ENCODE data around the gene MAD1L1. TPM values are rescaled to one million over a fixed set of nuclear protein-coding genes. Genes with fewer than 3 reads are reported as not detected.

The MAD1L1 gene
- total and polyA plus RNA-seq, 2 of the 8 experiments (the other 6 are each of a cell fraction or from before 2014, with no cell fraction given) = 40.4 to 44.6 TPM

- 85% methylated on average over 8 of the region's 8 CpGs; no CpG with 5 or more reads in 1 of the 2 experiments for WGBS, 2 experiments (ENCODE audit: extremely low coverage in 1 of 2, insufficient coverage in 1 of 2, insufficient read length in 1 of 2, insufficient replicate concordance in 2 of 2, low coverage in 1 of 2, low lambda C conversion rate in 2 of 2, missing lambda C conversion rate in 1 of 2)
- H3K4me1 ChIP-seq (replicated peaks in 1 of 4; ENCODE audit: control insufficient read depth in 3 of 4, insufficient read depth in 4 of 4, low read length in 3 of 4) = no peaks in the 10 kb centered on the region
- no peak overlapping the region for H3K4me3 ChIP-seq (ENCODE audit: extremely low read depth in 1 of 4, insufficient read depth in 2 of 4, low read depth in 3 of 4, low read length in 4 of 4)
- H3K27me3 ChIP-seq (replicated peaks in 1 of 4; ENCODE audit: control insufficient read depth in 3 of 4, extremely low read depth in 1 of 4, insufficient read depth in 3 of 4, low read length in 3 of 4) = no peaks in the 10 kb centered on the region
- FAIRE-seq = no peak
- no peak overlapping the region for H2AK5ac ChIP-seq (ENCODE audit: low read depth, low read length)
- H2BK12ac ChIP-seq (ENCODE audit: low read depth, low read length) = no peak overlapping the region
- no peak overlapping the region for H3K23ac ChIP-seq (ENCODE audit: insufficient read length)
- no peak overlapping the region for H4K8ac ChIP-seq (ENCODE audit: extremely low read depth, insufficient read depth, low read length)
- no peak overlapping the region for H2BK5ac ChIP-seq (ENCODE audit: low read depth, low read length)
- H3K4me2 ChIP-seq (ENCODE audit: insufficient read depth in 1 of 2, low read depth in 2 of 2, low read length in 2 of 2) = no peak overlapping the region
- no peak overlapping the region for H3K9ac ChIP-seq (replicated peaks in 1 of 4; ENCODE audit: extremely low read depth in 1 of 4, low read depth in 3 of 4, low read length in 3 of 4)
- H2AFZ ChIP-seq (ENCODE audit: low read length) = no peak overlapping the region
- no peak for TF ChIP-seq YY1 (IDR thresholded peaks at IDR 0.05; ENCODE audit: low read depth, low read length)
- TF ChIP-seq KDM5A (IDR thresholded peaks at IDR 0.05; ENCODE audit: low read length) = no peak
- TF ChIP-seq NRF1 (IDR thresholded peaks at IDR 0.05; ENCODE audit: low read depth, low read length) = no peak
- POLR2A ChIA-PET (ENCODE audit: partially characterized antibody) = no interaction called here
- H4K5ac ChIP-seq (ENCODE audit: insufficient read length, low read depth, low read length) = no peak overlapping the region
- H4K20me1 ChIP-seq (replicated peaks in 1 of 2; ENCODE audit: control insufficient read depth in 1 of 2, insufficient read depth in 2 of 2, low read length in 2 of 2) = no peaks in the 10 kb centered on the region
- H4K91ac ChIP-seq (replicated peaks; ENCODE audit: insufficient read length, low read length) = no peak overlapping the region
- no peak for DNase-seq (ENCODE audit: low read depth in 1 of 2, low spot score in 2 of 2)
- no peak overlapping the region for H2BK20ac ChIP-seq (ENCODE audit: low read length)
- no peak overlapping the region for H3K4ac ChIP-seq (replicated peaks; ENCODE audit: insufficient read length, low read depth, low read length)
- no peak overlapping the region for H3K27ac ChIP-seq (ENCODE audit: low read depth, low read length)
- H2BK120ac ChIP-seq (replicated peaks; ENCODE audit: low read depth, low read length) = no peak overlapping the region
- no peak overlapping the region for H3K56ac ChIP-seq (replicated peaks; ENCODE audit: insufficient read length, low read depth, low read length)
- H3K23me2 ChIP-seq (ENCODE audit: low read depth, low read length) = no peaks in the 10 kb centered on the region
- peaks cover 4 to 26% of the 10 kb centered on the region in 2 experiments; a peak in 3 of 4 replicates for H3K9me3 ChIP-seq (ENCODE audit: insufficient read depth in 2 of 2, low read depth in 1 of 2, low read length in 1 of 2)
- H3K18ac ChIP-seq (ENCODE audit: extremely low read depth, low read length) = no peak overlapping the region
- no peaks in the 10 kb centered on the region; the same call in 1 of the 2 replicates for H3K79me1 ChIP-seq (ENCODE audit: low read depth, low read length)
- H2BK15ac ChIP-seq (ENCODE audit: low read length) = no peak overlapping the region
- CTCF ChIA-PET (ENCODE audit: partially characterized antibody) = interaction anchor here (1.4 kb wide), 1 partner anchor 44 kb away, joined by 3 read pairs; no protein-coding TSS in a partner anchor
- no peak overlapping the region for H3K14ac ChIP-seq (ENCODE audit: insufficient read length)
- peaks cover 0 to 3% (median 0%) of the 10 kb centered on the region in 4 experiments; a peak in 2 of 8 replicates for H3K36me3 ChIP-seq (ENCODE audit: control insufficient read depth in 2 of 4, insufficient read depth in 4 of 4, low read length in 3 of 4)
- H3K79me2 ChIP-seq (ENCODE audit: control insufficient read depth in 1 of 2, insufficient read depth in 2 of 2, low read length in 2 of 2) = no peaks in the 10 kb centered on the region; a peak in 1 of 4 replicates
These were observed 296.8 kb downstream of the MAD1L1 start for GRCh38 chr7:1936006-1936310.
